Kidney (tissue), 14 donors: Measurements from ENCODE around the gene GPR78. TPM values are rescaled to one million over a fixed set of nuclear protein-coding genes. Genes with fewer than 3 reads are reported as not detected.

Source experiments
- DNase-seq, 5 donors: peaks; one replicate each; pipeline ENCODE4 v3.0.0-alpha.2; 2013 to 2020
- FAIRE-seq: peaks from 2 replicates; lab custom pipeline; 2012; peaks lifted over from hg19 to GRCh38; lab: Jason Lieb, UNC
- H3K27ac ChIP-seq, 2 donors: one replicate each; pipeline ENCODE4 v1.7.0; 2013; ENCODE audit warnings: low read depth in 2 of 2, low read length in 2 of 2, inconsistent platforms in 1 of 2
- H3K27me3 ChIP-seq: one replicate; pipeline ENCODE4 v1.7.1; 2013; ENCODE audit warnings: low read length, inconsistent platforms; ENCODE audit not compliant: control insufficient read depth, insufficient read depth
- H3K36me3 ChIP-seq, 3 donors: one replicate each; pipeline versions ENCODE4 v1.7.0 to v1.7.1; 2013; ENCODE audit warnings: low read length in 3 of 3, control low read depth in 1 of 3, inconsistent platforms in 1 of 3; ENCODE audit not compliant: insufficient read depth in 3 of 3, control insufficient read depth in 2 of 3
- H3K4me1 ChIP-seq, 3 donors: one replicate each; pipeline versions ENCODE4 v1.7.0 to v1.7.1; 2013; ENCODE audit warnings: low read length in 3 of 3, inconsistent platforms in 1 of 3, low read depth in 1 of 3; ENCODE audit not compliant: control insufficient read depth in 2 of 3, insufficient read depth in 2 of 3
- H3K4me3 ChIP-seq, 3 donors: one replicate each; pipeline versions ENCODE4 v1.7.0 to v1.8.1; 2013; ENCODE audit warnings: low read length in 3 of 3, control low read depth in 1 of 3, inconsistent platforms in 1 of 3
- H3K9ac ChIP-seq, 3 donors: one replicate each; pipeline versions ENCODE4 v1.7.0 to v1.7.1; 2013; ENCODE audit warnings: low read length in 3 of 3, control low read depth in 1 of 3, inconsistent platforms in 1 of 3
- H3K9me3 ChIP-seq, 3 donors: one replicate each; pipeline versions ENCODE4 v1.7.0 to v1.7.1; 2013; ENCODE audit warnings: low read length in 3 of 3, control low read depth in 1 of 3, inconsistent platforms in 1 of 3; ENCODE audit not compliant: control insufficient read depth in 2 of 3, insufficient read depth in 1 of 3
- intact Hi-C: fragments of 100-400 bp; cut with DNase I; formaldehyde crosslinking; loops from one replicate; pipeline ENCODE4 v1.11.1; 2022
- polyA plus RNA-seq: library from polyadenylated mRNA; stranded (reverse); fragments of 350-450 nt; fragmentation: Illumina TruSeq; extraction: RNeasy Lipid Tissue Mini Kit (QIAGEN cat#74804); gene quantifications from one replicate; pipeline ENCODE4 v1.2.3, GENCODE V29; 2014; ENCODE audit warnings: low read depth, low replicate concordance; ENCODE audit not compliant: insufficient read depth
- total RNA-seq: library from RNA; stranded (reverse); fragmentation: NEBNext Ultra II Directional; extraction: Animal tissue kit (Norgen Biotek cat#: 25700); gene quantifications from one replicate; pipeline ENCODE4 v1.2.1, GENCODE V29; 2021
- TF ChIP-seq, protein P1 (sequence below): IDR thresholded peaks from 3 replicates; pipeline ENCODE4 v1.5.1; 2012; ENCODE audit warnings: mild to moderate bottlenecking, moderate library complexity, borderline replicate concordance; ENCODE audit not compliant: insufficient read depth; ENCODE audit errors: extremely low read depth
- donor health status: control.
- donor health status: control.
- donor health status: control.
- donor health status: control.
- donor health status: control.
- donor health status: DM: yes; HTN: yes; CAD: no.
- donor health status: Normal renal cell carcinoma (clear cell type).

GPR78 gene
- total and polyA plus RNA-seq, 2 donors from 2014 or later: not detected

DNA sequence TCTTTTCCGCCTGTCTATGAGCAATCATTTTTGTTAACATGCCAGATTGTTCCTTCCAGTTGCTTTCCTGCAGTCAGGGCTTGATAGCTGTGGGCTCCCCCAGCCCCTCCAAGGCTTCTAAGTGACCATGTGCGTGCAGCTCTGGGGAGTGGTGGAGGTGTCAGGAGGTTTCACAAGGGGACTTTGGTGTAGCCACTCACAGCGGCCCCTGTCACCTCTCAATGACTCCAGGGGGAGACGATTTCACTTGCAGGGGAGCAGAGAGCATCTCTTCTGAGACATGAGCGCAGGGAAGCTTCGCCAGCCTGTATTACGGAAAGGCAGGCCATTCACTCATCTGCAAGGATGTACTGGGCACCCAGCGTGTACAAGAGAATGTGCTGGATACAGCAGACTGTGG is 3.1 kb upstream of the GPR78 start:
- no peak overlapping the region for H3K9ac ChIP-seq
- H3K4me1 ChIP-seq: no peaks in the 10 kb centered on the region
- no peak overlapping the region for H3K4me3 ChIP-seq
- peak in 1 of 5 donors; percentile 13 for DNase-seq
- intact Hi-C loops: no loop called here
- H3K27ac ChIP-seq: no peak overlapping the region
- peaks cover 4% of the 10 kb centered on the region for H3K27me3 ChIP-seq
- no peaks in the 10 kb centered on the region for H3K9me3 ChIP-seq
- no peaks in the 10 kb centered on the region for H3K36me3 ChIP-seq
- TF ChIP-seq, protein P1, sequence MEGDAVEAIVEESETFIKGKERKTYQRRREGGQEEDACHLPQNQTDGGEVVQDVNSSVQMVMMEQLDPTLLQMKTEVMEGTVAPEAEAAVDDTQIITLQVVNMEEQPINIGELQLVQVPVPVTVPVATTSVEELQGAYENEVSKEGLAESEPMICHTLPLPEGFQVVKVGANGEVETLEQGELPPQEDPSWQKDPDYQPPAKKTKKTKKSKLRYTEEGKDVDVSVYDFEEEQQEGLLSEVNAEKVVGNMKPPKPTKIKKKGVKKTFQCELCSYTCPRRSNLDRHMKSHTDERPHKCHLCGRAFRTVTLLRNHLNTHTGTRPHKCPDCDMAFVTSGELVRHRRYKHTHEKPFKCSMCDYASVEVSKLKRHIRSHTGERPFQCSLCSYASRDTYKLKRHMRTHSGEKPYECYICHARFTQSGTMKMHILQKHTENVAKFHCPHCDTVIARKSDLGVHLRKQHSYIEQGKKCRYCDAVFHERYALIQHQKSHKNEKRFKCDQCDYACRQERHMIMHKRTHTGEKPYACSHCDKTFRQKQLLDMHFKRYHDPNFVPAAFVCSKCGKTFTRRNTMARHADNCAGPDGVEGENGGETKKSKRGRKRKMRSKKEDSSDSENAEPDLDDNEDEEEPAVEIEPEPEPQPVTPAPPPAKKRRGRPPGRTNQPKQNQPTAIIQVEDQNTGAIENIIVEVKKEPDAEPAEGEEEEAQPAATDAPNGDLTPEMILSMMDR: no peak
- FAIRE-seq: no peak

GRCh38 chr4:8577972-8578371 is 2.2 kb upstream of the GPR78 start:
- no peak overlapping the region for H3K27ac ChIP-seq
- intact Hi-C loops: no loop called here
- DNase-seq (no peak), FAIRE-seq (no peak)
- TF ChIP-seq, protein P1: no peak
- H3K9me3 ChIP-seq: no peaks in the 10 kb centered on the region
- H3K9ac ChIP-seq: no peak overlapping the region
- H3K4me1 ChIP-seq: no peaks in the 10 kb centered on the region
- peaks cover 4% of the 10 kb centered on the region for H3K27me3 ChIP-seq
- no peak overlapping the region for H3K4me3 ChIP-seq
- no peaks in the 10 kb centered on the region for H3K36me3 ChIP-seq

GRCh38 chr4:8578717-8579116 is 1.5 kb upstream of the GPR78 start:
- no peak overlapping the region for H3K9ac ChIP-seq
- intact Hi-C loops: no loop called here
- no peaks in the 10 kb centered on the region for H3K36me3 ChIP-seq
- H3K4me1 ChIP-seq: no peaks in the 10 kb centered on the region
- H3K27me3 ChIP-seq: peaks cover 4% of the 10 kb centered on the region
- H3K9me3 ChIP-seq: no peaks in the 10 kb centered on the region
- H3K4me3 ChIP-seq: no peak overlapping the region
- DNase-seq: peak in 1 of 5 donors; percentile 13
- TF ChIP-seq, protein P1: no peak
- H3K27ac ChIP-seq: no peak overlapping the region
- no peak for FAIRE-seq

GRCh38 chr4:8579526-8580320 is 469 bp upstream of the GPR78 start:
- Histone ChIP-seq H3K9ac (no peak overlapping the region), H3K36me3 (no peaks in the 10 kb centered on the region), H3K9me3 (no peaks in the 10 kb centered on the region), H3K27me3 (peaks cover 4% of the 10 kb centered on the region), H3K4me3 (no peak overlapping the region), H3K4me1 (no peaks in the 10 kb centered on the region), H3K27ac (no peak overlapping the region)
- DNase-seq (peak in 1 of 5 donors; percentile 37), FAIRE-seq (no peak)
- TF ChIP-seq, protein P1: no peak
- intact Hi-C loops: no loop called here
